Glutamatergic neuron (in vitro differentiated cells): ENCODE data around the gene GRIN1. TPM values are rescaled to one million over a fixed set of nuclear protein-coding genes. Genes with fewer than 3 reads are reported as not detected.
A peak's percentile ranks its signal among the peaks of the same experiment; 100 is the strongest.

Experiments used
- DNase-seq: peaks from one replicate; pipeline ENCODE4 v3.0.0; 2022
- H3K27ac Mint-ChIP-seq: one replicate; pipeline ENCODE4 v1.8.0; 2020; ENCODE audit warnings: mild to moderate bottlenecking, mixed read lengths, inconsistent platforms; ENCODE audit not compliant: unreplicated experiment
- H3K27me3 Mint-ChIP-seq: one replicate; pipeline ENCODE4 v1.8.0; 2020; ENCODE audit warnings: mild to moderate bottlenecking, moderate library complexity, mixed read lengths, inconsistent platforms; ENCODE audit not compliant: unreplicated experiment
- H3K36me3 Mint-ChIP-seq: one replicate; pipeline ENCODE4 v1.8.0; 2020; ENCODE audit warnings: mild to moderate bottlenecking, mixed read lengths, inconsistent platforms; ENCODE audit not compliant: unreplicated experiment
- H3K4me1 Mint-ChIP-seq: one replicate; pipeline ENCODE4 v1.8.0; 2020; ENCODE audit warnings: mild to moderate bottlenecking, low read depth, mixed read lengths, inconsistent platforms; ENCODE audit not compliant: unreplicated experiment
- H3K4me3 Mint-ChIP-seq: one replicate; pipeline ENCODE4 v1.8.0; 2020; ENCODE audit warnings: mild to moderate bottlenecking, mixed read lengths, inconsistent platforms; ENCODE audit not compliant: unreplicated experiment
- H3K9me3 Mint-ChIP-seq: one replicate; pipeline ENCODE4 v1.8.0; 2020; ENCODE audit warnings: mild to moderate bottlenecking, moderate library complexity, mixed read lengths, inconsistent platforms; ENCODE audit not compliant: unreplicated experiment
- total RNA-seq: library from RNA; stranded (reverse); fragmentation: NEBNext Ultra II Directional; extraction: Animal tissue kit (Norgen Biotek cat#: 25700); gene quantifications from one replicate; pipeline ENCODE4 v1.2.1, GENCODE V29; 2021; ENCODE audit not compliant: unreplicated experiment
- TF ChIP-seq, protein P1 (sequence below): fragments of 200-600 bp; sonication (generic); IDR thresholded peaks from one replicate; pipeline ENCODE4 v1.5.0; 2021; ENCODE audit not compliant: partially characterized antibody, unreplicated experiment

GRIN1 gene
- total RNA-seq, 1 donor from 2014 or later = 5.5 TPM

DNA sequence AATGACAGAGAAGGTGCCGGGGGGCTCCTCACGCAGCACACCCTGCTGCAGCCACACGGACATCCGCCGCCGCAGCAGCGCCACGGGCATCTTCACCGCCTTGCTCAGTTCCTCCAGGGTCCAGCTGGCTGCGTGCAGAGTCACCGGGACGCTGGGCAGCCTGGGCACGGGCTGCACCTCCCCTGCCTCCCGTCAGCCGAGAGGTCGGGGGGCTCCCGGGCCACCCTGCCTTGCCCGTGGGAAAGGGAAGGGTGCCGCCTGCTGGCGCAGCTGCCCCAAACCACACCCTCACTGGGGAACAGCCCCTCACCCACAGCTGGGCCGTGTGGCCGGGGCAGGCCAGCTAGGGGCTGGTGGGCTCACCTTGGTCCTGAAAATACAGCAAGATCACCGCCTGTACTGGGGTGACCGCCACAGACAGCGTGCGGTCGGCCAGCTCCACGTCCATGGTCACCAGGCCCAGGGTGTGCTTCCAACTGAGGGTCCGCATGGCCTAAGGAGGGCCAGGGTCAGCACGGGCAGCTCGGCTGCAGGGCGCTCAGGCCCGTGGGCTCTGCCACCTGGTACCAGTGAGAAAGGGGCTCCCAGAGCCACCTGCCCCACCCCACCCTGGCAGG lies 36.5 kb downstream of the GRIN1 start:
- Mint-ChIP-seq H3K4me3 (no peak overlapping the region), H3K4me1 (no peaks in the 10 kb centered on the region), H3K36me3 (no peaks in the 10 kb centered on the region), H3K27ac (no peak overlapping the region), H3K27me3 (peaks cover 5% of the 10 kb centered on the region), H3K9me3 (peaks cover 2% of the 10 kb centered on the region)
- TF ChIP-seq, protein P1, sequence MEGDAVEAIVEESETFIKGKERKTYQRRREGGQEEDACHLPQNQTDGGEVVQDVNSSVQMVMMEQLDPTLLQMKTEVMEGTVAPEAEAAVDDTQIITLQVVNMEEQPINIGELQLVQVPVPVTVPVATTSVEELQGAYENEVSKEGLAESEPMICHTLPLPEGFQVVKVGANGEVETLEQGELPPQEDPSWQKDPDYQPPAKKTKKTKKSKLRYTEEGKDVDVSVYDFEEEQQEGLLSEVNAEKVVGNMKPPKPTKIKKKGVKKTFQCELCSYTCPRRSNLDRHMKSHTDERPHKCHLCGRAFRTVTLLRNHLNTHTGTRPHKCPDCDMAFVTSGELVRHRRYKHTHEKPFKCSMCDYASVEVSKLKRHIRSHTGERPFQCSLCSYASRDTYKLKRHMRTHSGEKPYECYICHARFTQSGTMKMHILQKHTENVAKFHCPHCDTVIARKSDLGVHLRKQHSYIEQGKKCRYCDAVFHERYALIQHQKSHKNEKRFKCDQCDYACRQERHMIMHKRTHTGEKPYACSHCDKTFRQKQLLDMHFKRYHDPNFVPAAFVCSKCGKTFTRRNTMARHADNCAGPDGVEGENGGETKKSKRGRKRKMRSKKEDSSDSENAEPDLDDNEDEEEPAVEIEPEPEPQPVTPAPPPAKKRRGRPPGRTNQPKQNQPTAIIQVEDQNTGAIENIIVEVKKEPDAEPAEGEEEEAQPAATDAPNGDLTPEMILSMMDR = no peak
- no peak for DNase-seq

DNA sequence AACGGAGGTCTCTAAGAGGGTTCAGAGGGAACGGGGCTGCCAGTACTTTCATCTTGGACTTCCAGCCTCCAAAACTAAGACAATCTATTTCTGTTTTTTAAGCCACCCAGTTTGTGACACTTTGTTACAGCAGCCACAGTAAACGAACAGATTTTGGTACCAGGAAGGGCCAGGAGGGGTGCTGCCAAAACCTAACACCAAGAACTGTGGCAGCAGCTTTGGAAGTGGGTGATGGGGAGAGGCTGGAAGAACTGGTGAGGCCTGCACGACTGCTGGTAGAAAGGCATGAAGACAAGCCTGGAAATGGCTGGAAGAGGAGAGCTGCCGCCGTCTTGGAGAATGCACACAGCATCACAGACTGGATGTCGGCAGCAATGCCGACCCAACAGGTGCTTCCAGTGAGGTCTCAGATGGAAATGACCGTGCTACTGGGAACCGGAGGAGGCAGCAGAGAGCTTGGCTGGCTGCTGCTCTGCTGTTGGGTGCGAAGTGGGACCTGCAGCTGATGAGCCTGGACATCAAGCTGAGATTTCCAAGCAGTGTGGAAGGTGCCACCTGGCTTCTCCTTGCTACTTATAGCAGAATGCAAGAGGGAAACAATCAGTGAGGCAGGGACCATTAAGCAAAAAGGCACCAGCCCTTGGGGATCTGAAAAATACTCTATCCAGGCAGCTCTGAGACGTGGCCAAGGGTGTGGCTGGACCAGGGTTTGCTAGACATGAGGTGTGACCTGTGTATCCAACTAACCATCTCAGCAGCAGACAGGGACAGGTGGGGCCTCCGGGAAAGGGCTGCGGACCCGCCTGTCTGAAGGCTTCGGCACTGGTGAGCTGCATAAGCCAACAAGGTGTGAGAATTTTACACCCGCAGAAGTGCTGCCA lies 37.6 kb downstream of the GRIN1 start:
- Mint-ChIP-seq H3K27ac (no peak overlapping the region), H3K4me3 (no peak overlapping the region), H3K27me3 (peaks cover 2% of the 10 kb centered on the region), H3K4me1 (no peaks in the 10 kb centered on the region), H3K36me3 (no peaks in the 10 kb centered on the region), H3K9me3 (no peaks in the 10 kb centered on the region)
- TF ChIP-seq, protein P1 = peak; percentile 35
- no peak for DNase-seq

DNA sequence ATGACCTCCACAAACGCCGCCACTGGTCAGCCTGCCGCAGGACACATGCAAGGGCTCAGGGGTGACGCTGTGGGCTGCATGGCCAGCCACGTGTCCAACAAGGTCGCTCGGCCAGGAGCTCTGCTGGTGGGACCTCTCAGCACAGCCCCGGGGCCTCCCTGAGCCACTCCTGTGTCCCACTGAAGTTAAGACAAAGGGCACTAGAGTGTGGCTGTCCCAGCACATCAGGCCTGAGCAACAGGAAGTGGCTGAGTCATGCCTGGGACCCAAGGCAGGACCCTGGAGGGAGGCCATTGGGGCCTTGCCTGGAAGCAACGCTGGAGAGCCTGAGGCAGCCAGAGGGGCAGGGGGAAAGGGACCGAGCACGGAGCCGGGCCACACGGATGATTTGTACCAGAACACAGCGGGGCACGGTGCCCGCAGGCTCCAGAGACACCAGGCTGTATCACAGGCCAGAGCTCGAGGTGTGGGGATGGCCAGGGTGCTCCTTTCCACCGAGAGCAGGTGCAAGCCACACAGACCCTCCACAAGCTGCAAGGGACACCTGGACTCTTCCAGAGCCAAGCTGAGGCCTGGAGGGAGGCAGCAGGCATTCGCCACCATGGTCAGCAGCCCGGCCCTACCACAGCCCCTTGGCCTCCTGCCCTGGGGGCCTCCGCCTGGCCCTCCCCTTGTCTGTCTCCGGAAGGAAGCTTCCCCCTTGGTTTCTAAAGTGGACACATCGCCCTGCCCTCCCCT lies 39.4 kb downstream of the GRIN1 start:
- Mint-ChIP-seq H3K27ac (no peak overlapping the region), H3K36me3 (no peaks in the 10 kb centered on the region), H3K27me3 (peaks cover 4% of the 10 kb centered on the region), H3K9me3 (peaks cover 3% of the 10 kb centered on the region), H3K4me3 (no peak overlapping the region), H3K4me1 (no peaks in the 10 kb centered on the region)
- DNase-seq = no peak
- TF ChIP-seq, protein P1 = no peak

DNA sequence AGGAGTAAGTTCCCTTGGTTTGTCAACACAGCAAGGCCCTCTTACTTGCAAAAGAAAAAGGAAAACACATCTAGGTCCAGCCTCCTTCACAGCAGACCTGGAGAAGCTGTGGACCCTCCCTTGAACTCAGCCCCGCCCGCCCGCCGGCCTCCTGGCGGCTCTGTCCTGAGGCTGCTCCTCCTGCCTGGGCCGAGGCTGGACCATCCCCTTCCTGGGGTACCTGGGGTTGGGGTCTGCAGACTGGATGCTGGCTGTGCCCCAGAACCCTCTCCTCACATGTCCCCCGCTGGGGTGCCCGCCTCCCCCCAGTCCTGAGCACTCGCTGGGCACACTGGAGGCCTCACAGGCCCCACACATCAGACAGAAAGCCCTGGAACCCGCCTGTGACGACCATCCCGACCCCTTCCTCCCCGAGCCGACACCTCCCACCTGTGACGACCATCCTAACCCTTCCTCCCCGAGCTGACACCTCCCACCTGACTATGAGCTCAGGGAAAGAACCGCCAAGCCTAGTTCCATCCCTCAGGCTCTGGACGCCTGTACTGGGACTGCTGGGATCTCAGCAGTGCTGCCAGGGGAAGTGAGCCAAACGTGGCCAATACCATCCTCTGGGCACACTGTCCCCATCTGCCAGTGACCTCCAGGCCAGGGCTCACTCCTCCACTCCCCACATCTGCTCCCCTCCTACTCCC lies 40.1 kb downstream of the GRIN1 start:
- no peak for DNase-seq
- Mint-ChIP-seq H3K4me1 (no peaks in the 10 kb centered on the region), H3K4me3 (no peak overlapping the region), H3K9me3 (peaks cover 3% of the 10 kb centered on the region), H3K36me3 (no peaks in the 10 kb centered on the region), H3K27me3 (peaks cover 4% of the 10 kb centered on the region), H3K27ac (no peak overlapping the region)
- TF ChIP-seq, protein P1 = no peak
